Measurements from ENCODE around the gene HTR3A. TPM values are rescaled to one million over a fixed set of nuclear protein-coding genes. Genes with fewer than 3 reads are reported as not detected.

The HTR3A gene
- total RNA-seq, 1 experiment from 2014 or later: not detected

DNA sequence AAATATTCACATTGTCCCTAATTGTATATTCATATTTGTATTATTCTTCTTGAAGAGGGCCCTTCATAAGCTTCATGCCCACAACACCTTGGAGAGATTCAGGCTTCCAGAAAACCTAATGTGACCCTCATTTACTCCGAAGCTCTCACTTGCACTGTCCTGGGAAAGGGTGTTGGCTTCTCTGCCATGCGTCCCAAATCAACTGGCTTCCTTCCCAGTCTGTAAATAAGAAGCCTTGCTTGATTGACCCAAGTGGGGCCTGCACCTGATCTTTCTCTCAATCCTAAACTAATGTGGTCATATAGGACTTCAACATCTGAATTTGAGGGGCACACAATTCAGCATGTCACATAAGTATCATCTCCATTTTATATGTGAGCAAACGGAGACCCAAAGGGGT lies 44.1 kb downstream of the HTR3A start:
- DNase-seq (ENCODE audit: low spot score): no peak

DNA sequence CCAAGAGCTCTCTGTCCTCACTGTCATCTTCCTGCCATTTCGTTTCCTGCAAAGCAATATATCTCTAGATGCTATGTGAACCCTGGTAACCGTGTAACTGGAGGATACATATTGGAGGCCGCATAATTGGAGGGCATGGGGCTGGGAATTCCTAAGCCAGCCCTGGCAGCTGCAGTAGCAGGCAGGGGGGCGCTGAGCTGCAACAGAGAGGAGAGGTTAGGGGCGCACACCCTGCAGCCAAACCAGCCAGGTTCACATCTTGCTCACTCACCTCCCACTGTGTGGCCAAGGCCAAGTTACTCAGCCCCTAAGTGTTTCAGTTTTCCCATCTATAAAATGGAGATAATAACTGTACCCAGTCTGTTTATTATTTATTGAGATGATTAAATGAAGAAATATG lies 44.7 kb downstream of the HTR3A start:
- no peak for DNase-seq (ENCODE audit: low spot score)

DNA sequence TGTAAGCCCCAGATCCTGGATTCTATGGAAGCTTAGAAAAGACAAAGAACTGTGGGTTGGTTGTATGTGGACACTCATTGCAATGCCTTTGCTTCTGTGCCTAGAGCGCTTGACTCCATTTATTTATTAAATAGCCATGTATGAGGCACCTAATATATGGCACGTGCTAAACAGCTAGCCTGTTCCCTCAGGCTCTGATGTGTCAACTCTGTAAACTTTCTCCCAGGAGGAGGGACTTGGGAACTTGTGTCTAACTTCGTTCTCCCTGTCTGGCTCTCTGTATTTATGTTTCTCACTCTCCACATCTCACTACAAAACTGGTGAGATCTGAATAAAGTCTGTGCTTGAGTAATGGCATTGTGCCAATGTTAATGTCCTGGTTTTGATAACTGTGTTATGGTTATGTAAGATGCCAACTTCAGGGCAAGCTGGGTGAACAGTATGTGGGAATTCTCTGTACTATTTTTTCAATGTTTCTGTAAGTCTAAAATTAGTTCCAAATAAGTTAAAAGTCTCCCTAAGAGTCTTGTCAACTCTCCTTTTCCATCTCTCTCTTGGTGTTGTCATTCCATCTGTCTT lies 50.5 kb downstream of the HTR3A start:
- DNase-seq (ENCODE audit: low spot score): no peak

DNA sequence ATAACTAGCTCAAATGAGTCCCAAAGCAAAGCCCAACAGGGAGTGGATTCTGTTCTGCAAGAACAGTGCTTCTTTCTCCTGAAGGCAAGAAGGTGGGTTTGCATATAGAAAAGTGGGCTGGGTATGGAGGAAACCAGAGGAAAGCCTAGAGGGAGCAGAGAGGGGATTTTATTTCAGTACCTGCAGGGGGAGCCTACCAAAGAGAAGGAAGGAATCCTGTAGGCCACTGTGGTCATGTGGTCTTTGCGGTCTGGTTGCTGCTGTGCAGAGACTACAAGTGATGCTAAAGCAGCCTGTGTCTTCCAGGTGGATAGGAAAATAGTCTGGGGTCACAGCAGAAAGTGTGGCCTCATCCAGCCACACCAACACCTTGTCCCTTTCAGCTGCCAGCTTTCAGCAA lies 51.4 kb downstream of the HTR3A start:
- DNase-seq (ENCODE audit: low spot score): peak; percentile 47

DNA sequence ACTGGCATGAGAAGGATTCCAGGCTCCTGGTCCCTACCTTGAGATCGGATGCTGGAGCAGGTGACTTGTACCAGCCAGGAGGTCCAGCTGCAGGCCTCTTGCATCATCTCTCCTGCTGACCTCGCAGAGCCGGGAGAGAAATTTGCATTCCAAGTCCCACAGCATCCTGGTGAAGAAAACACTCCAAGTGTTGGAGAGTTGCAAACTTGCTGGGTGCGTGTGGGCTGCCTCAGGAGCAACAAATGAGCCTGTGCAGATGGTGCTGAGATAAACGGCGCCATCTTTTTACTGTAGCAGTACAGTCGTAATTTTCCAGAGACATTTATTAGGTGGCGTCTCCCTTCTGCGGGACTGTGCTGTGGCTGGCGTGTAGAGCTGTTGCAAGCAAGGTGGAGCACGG lies 52.5 kb downstream of the HTR3A start:
- DNase-seq (ENCODE audit: low spot score): no peak

DNA sequence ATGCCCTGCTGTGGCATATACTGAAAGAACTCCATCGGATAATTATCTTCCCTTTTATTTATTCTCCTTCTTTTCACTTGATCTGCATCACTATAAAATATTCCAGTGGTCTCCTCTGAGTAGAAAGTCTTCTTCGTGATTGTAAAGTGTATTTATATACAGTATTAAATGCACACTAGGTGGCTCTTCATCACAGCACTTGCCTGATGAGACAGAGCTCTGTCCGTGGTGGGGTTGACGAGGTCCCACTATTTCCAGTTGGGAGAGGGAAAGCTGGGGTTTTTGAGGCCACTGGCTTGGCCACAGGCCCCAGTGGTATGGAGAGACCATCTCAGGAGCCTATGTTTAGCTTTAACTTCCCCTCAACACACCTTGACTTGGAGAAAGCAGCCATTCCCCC lies 53.0 kb downstream of the HTR3A start:
- DNase-seq (ENCODE audit: low spot score): no peak

DNA sequence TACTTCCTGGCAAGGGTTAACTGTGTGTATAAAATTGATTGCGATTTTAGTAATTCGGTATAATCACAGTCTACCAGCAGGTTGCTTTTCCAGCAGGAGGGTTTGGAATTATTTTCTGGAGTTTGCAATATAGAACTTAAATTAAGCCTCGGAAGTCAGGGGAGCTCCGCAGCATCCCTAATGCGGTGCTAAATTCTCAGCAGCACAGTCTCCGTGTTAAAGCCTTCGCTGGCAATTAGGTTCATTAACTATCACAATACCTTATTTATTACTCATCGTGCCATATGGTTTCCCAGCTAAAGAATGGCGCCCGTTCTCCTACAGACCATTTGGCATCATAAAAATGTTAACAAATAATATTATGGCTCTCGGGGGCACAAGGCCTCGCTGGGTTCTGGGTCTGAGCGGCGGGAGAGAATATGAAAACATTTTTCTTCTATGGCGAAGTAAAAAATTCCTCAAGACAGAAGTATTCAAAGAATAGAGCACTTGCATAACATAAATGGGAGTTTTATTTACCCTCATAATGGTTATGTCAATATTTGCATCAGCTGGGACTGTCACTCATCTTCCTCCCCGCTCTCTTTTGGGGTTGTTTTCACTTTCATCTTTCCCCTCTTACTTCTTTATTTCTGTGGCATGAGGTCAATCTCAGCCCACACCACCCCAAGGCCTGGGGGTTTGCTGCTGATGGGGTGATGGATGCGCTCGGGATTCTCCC lies 56.5 kb downstream of the HTR3A start:
- DNase-seq (ENCODE audit: low spot score): no peak

DNA sequence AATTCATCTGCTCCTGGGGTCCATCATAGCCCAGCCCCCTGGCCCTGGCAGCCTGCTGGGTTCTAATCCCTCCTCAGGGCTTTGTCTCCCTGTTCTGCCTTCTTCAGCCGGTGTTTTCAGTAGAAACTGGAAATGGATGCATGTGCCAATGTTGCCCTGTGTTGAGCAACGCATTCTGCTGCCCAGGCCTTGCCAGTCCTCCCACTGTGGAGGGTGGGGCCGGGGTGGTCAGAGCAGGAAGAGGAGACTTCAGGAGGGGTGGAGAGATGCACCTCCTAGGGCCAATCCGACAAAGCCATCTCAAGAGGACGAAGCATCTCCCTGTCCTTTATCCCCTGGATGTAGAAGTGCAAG lies 57.0 kb downstream of the HTR3A start:
- DNase-seq (ENCODE audit: low spot score): no peak

DNA sequence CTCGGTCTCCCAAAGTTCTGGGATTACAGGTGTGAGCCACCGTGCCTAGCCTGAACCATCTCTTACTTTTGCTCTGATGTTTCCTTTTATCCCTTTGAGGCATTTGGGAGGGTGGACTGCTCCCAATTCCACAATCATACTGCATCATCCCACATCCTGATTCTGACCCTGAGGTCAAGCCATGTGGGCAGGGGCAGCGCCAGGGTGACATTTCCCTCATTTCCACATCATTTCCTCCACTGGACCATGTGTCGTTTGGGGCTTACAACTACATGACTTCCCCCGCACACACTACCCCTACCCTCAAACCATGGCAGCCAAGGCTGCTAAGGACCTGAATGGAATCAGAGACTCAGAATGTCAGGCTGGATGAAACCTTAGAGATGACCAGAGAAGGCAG lies 58.2 kb downstream of the HTR3A start:
- DNase-seq (ENCODE audit: low spot score): no peak

DNA sequence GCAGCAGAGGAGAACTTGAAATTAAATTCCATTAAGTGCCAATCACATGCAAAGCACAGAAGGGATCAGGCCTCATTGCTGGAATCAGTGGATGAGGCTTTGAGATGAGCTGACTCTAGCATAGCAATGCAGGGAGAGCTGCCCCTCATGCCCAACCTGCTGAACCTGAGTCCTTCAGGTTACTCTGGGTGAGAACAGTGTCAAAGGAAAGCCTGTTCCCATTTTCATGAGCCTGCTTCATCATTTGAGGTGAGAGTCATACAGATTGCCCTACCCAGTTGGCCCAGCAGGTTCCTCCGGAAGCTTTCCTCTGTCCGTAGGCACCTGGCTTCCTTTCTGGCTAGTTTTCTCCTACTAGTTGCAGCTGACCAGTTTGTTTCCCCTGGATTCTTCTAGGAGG lies 58.7 kb downstream of the HTR3A start:
- DNase-seq (ENCODE audit: low spot score): no peak

DNA sequence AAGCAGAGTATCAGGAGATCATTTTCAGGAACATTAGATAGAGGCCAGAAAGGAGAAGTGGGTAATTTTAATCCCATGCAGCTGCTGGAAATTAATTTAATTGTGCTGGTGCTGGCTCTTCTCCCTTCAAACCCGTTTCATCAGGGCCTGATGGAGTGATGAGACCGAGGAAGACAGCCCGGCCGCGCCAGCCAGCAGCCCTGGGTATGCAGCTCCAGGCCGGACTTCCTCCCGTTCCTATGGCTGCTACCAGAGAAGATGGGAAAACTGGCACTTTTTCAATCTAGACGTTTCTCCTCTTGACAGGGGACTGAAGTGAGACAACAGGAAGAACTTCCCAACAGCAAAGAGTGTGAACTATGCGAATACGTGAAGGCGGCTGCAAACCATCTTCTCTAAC lies 60.0 kb downstream of the HTR3A start:
- no peak for DNase-seq (ENCODE audit: low spot score)

DNA sequence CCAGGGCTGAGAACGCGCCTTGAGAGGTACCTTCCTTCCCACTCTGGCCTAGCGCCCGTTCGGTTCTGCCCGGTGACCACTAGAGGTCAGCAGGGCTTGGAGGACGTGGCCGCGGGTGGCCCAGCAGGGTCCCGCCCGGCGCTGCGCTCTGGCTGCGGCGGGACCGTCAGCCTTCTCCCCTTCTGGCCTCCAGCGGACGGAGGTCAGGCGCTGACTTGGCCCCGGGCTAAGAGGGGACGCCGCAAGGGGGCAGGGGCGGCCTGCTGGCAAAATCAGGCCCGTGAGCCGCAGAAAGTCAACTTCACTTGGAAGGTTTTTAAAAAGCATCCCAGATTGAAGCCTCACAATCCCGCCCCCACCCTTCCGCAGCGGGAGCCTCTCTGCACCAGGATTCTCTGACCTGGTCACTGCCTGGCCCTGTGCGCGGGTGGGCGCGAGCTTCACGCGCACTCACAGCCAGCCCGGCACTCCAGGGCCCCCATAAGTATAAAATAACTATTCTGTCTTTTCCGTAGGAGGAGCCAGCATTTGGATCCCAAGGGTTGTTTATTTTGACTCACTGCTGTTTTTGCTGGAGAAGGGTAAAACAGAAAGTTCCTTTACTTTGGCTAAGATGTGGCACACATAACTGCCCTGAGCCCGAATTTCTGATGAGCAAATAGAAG lies 61.4 kb downstream of the HTR3A start:
- DNase-seq (ENCODE audit: low spot score): peak; percentile 62

DNA sequence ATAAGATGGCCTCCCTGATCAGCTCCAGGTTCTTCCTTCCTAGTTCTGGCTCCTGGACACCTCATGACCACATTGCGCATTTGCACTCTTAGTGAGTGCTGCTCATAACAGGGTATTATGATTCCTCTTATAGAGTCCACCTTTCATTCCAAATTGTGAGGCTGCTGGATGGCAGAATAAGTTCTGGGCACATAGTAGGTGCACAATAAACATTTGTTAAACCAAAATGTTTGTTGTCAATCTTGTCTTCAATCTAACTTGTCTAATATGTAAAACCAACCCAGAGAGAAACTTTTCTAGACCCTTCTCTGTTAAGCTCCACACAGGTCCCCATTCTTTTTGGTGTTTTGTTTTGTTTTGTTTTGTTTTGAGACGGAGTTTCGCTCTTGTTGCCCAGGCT lies 62.0 kb downstream of the HTR3A start:
- DNase-seq (ENCODE audit: low spot score): no peak

DNA sequence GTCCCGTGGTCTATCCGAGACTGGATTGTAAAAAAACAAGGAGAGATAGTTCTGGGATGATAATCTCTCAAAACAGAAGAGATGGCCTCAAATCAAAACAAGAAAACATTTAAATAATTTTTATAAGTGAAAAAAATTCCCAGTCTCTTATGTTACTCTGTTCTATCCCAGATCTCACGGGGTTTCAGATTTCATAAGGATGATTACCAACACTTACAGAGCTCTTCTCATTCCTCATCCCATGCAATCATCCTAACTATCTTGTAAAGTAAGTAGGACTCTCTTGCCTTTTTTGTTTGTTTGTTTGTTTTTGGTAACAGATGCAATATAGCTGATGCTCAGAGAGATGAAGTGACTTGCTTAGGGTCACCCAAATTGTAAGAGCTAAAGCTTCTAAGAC lies 64.6 kb downstream of the HTR3A start:
- no peak for DNase-seq (ENCODE audit: low spot score)

Other genes with a start within 250 kb of the HTR3A start
- gene ZW10, start 201.4 kb upstream of the HTR3A start, total RNA-seq (2014; rRNA removed; shearing (Covaris generic)): 31.0 and 35.1 TPM in 2 replicates
- gene CLDN25, start 195.3 kb upstream of the HTR3A start, total RNA-seq (2014; rRNA removed; shearing (Covaris generic)): not detected in 2 replicates
- gene USP28, start 99.5 kb upstream of the HTR3A start, total RNA-seq (2014; rRNA removed; shearing (Covaris generic)): 20.5 and 32.0 TPM in 2 replicates
- not detected in 2 replicates for gene HTR3B, start 70.3 kb upstream of the HTR3A start, total RNA-seq (2014; rRNA removed; shearing (Covaris generic))
- not detected in 2 replicates for gene ZBTB16, start 84.6 kb downstream of the HTR3A start, total RNA-seq (2014; rRNA removed; shearing (Covaris generic))